ENCODE data around the gene CLEC2L.
A peak's percentile ranks its signal among the peaks of the same experiment; 100 is the strongest.

Gene CLEC2L

DNA sequence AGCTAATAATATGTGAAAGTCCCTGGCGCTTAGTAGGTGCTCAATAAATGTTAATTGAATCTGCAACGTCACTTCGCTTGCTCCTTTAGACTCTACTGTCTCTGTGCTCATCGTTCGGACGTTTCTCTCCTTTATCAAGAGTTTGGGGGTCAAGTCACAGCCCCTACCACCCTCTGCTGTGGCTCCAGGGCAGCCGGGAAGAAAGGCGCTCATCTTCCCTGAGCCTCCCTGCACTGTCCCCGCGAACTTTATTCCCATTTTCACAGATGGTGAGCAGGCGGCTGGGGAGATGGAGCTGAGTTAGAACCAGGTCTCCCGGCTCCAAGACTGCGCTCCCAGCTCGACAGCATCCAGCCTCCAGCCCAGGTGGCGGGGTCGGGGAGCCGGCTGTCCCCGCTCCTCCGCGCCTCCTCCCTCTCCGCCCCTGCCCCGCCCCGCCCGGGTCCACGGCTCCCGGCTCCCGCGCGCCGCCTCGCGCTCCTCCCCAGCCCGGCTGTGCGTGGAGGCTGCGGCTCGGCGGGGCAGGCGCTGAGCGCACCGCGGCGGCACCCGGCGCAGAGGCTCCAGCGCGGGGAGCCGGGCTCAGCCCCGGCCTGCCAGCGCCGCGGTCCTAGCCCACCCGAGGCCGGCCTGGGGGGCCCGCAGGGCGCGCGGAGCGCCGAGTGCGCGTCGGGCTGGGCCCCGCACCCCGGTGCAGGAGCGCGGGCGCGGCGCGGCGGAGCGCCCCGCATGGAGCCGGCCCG is at the start of gene CLEC2L:
TSS of gene CLEC2L (plus strand) at position 487 of the 743 bp plus-strand sequence. CDS start at position 730, 243 bp downstream.
- Mint-ChIP-seq H3K36me3 (ENCODE audit: low read depth) (no peaks in the 10 kb centered on the region), H3K27ac (no peak within 1 kb of the TSS), H3K9me3 (peaks cover 8% of the 10 kb centered on the region), H3K27me3 (peaks cover 63% of the 10 kb centered on the region), H3K4me3 (peak within 1 kb of the TSS; percentile 35), H3K4me1 (ENCODE audit: low read depth) (peaks cover 9% of the 10 kb centered on the region)
- intact Hi-C loops (cut with micrococcal nuclease) = no loop called here

DNA sequence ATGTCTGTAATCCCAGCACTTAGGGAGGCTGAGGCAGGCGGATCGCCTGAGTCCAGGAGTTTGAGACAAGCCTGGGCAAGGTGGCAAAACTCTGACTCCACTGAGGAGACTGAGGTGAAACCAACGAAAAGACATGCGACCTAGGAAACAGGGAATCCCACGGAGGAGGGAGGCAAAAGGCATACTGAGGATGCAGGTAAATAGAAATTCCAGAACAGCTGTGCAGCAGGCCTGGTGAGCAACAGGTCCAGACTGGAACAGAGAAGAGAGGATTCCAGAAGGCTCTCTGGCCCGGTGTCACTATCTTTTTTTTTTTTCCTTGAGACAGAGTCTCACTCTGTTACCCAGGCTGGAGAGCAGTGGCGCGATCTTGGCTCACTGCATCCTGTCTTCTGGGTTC is 47.3 kb upstream of the CLEC2L start:
- Mint-ChIP-seq H3K4me1 (ENCODE audit: low read depth) (no peaks in the 10 kb centered on the region), H3K27me3 (peaks cover 7% of the 10 kb centered on the region), H3K9me3 (peaks cover 11% of the 10 kb centered on the region), H3K4me3 (no peak overlapping the region), H3K27ac (no peak overlapping the region), H3K36me3 (ENCODE audit: low read depth) (no peaks in the 10 kb centered on the region)
- intact Hi-C loops (cut with micrococcal nuclease) = no loop called here

DNA sequence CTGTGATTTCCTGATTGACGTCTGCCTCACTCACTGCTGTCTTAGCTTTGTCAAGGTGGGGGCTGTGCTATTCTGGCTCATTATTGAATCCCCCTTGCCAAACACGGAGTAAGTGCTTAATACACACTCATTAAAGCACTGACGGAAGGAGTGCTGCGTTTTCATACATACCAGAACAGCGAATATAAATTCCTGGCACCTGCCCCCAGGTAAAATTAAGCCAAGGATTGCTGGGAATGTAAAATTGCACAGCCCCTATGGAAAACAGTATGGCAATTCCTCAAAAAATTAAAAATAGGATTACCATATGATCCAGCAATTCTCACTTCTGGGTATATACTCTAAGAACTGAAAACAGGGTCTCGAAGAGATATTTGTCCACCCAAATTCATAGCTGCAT is 46.6 kb upstream of the CLEC2L start:
- intact Hi-C loops (cut with micrococcal nuclease) = no loop called here
- Mint-ChIP-seq H3K36me3 (ENCODE audit: low read depth) (no peaks in the 10 kb centered on the region), H3K4me3 (no peak overlapping the region), H3K27me3 (peaks cover 14% of the 10 kb centered on the region), H3K9me3 (peaks cover 11% of the 10 kb centered on the region), H3K27ac (no peak overlapping the region), H3K4me1 (ENCODE audit: low read depth) (no peaks in the 10 kb centered on the region)

DNA sequence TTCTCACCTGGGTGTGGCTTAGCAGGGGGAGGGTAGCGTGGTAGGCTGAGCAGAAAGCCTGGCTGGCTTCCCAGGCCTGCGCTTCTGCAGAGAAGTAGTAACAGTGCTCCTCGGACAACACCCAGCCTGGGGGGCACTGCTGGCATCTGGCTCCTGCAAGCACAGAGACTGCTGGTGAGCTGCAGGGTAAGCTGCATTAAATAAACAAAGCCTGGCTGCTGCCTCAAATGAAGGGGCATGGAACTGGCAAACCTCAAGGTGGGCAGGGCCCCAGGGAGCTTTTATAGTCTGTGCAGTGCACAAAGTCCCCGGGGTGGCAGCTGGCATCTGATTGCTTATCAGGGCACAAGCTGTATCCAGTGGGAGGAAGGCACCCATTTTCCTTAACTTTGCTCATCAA is 43.9 kb upstream of the CLEC2L start:
- Mint-ChIP-seq H3K27me3 (peaks cover 37% of the 10 kb centered on the region), H3K9me3 (no peaks in the 10 kb centered on the region), H3K4me3 (no peak overlapping the region), H3K27ac (no peak overlapping the region), H3K4me1 (ENCODE audit: low read depth) (peaks cover 8% of the 10 kb centered on the region), H3K36me3 (ENCODE audit: low read depth) (no peaks in the 10 kb centered on the region)
- intact Hi-C loops (cut with micrococcal nuclease) = no loop called here

DNA sequence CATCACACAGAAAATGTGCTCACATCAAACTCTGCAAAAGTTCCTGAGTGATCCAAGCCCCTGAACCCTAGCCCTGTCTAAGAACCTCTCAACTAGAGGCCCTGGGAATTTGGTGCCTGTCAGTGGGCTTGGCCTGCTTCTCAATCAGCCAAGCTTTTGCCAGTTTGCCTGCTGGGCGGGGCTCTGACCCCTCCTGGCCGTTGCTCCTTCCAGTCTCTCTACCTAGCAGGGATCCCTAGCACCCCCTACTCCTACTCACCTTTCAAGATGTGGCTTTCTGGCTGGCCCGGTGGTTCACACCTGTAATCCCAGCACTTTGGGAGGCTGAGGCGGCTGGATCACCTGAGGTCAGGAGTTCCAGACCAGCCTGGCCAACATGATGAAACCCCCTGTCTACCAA is 42.1 kb upstream of the CLEC2L start:
- H3K27ac Mint-ChIP-seq = no peak overlapping the region
- peaks cover 8% of the 10 kb centered on the region for H3K4me1 Mint-ChIP-seq (ENCODE audit: low read depth)
- H3K36me3 Mint-ChIP-seq (ENCODE audit: low read depth) = no peaks in the 10 kb centered on the region
- H3K4me3 Mint-ChIP-seq = no peak overlapping the region
- intact Hi-C loops (cut with micrococcal nuclease) = no loop called here
- peaks cover 54% of the 10 kb centered on the region for H3K27me3 Mint-ChIP-seq
- H3K9me3 Mint-ChIP-seq = no peaks in the 10 kb centered on the region

DNA sequence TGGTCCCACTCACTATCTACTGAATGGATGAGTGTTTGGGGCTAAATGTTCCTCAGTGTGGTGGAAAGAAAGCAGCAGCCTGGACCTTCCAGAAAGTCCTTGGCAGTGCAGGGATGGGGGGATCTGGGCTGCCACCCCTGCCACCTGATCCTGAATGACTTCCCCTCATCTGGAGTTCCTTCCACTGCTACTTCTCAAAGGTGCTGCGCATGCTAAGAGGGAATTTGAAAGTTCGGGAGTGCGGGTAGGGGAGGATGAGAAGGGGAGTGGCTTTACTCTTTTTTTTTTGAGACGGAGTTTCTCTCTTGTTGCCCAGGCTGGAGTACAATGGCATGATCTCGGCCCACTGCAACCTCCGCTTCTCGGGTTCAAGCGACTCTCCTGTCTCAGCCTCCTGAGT is 41.4 kb upstream of the CLEC2L start:
- Mint-ChIP-seq H3K36me3 (ENCODE audit: low read depth) (no peaks in the 10 kb centered on the region), H3K4me1 (ENCODE audit: low read depth) (peaks cover 8% of the 10 kb centered on the region), H3K27me3 (peaks cover 58% of the 10 kb centered on the region), H3K9me3 (no peaks in the 10 kb centered on the region), H3K4me3 (no peak overlapping the region), H3K27ac (no peak overlapping the region)
- intact Hi-C loops (cut with micrococcal nuclease) = no loop called here

DNA sequence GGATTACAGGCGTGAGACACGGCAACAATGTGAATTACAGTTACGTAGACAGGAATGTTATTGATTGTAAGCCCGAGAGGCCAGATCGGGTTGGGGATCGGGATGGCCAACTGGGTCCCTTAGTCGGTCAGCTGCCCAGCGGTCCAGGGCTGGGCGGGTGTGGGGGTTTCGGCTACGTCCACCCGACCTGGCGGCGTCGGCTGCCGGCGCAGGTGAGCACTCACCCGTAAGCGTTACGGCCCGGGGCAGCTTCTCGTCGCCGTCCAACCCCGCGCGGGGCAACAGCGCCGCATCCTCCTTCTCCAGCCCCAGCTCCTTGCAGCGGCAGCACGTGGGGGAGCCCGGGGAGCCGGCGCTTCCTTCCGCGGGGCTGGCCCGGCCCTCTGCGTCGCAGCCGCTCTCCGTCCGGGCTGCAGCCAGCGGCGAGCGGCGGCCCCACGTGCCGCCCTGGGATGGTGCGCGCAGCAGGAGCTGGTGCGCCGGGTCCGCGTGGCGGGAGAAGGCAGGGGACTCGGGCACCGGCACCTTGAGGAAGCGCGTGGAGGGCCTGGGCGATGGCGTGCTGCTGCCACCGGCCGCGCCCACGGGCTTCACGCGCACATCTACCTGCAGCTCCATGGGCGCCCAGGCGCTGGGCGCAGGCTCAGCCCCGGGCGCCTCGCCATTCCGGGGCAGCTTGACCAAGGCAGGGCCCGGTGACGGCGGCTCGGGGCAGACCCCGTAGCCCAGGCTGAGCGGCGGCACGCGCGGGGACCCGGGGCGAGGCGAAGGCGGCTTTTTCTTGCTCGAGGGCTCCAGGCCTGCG is 40.6 kb upstream of the CLEC2L start:
- intact Hi-C loops (cut with micrococcal nuclease) = no loop called here
- peaks cover 8% of the 10 kb centered on the region for H3K4me1 Mint-ChIP-seq (ENCODE audit: low read depth)

DNA sequence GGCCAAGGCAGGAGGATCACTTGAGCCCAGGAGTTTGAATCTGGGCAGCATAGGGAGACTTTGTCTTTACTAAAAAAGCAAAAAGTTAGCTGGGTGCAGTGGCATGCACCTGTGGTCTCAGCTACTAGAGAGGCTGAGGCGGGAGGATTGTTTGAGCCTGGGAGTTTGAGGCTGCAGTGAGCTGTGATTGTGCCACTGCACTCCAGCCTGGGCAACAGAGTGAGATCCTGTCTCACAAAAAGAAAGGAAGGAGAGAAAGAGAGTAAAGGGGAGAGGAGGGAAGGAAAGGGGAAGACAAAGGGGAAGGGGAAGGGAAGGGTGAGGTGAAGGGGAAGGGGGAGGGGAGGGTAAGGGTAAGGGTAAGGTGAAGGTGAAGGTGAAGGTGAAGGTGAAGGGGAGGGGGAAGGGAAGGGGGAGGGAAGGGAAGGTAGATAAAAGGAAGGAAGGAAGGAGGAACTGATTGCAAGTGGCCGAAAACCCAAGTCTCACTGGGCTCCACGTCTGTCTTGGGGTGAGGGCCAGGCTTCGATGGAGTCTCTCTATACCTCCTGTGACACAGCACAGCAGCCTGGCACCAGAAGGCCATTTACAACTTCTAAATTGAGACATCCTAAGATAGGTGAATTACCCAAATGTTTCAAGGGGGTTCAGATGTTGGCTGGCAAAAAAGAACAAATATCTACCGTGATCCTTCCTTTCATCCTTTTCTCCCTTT is 36.0 kb upstream of the CLEC2L start:
- Mint-ChIP-seq H3K27ac (no peak overlapping the region), H3K9me3 (peaks cover 14% of the 10 kb centered on the region), H3K36me3 (ENCODE audit: low read depth) (no peaks in the 10 kb centered on the region), H3K27me3 (peaks cover 68% of the 10 kb centered on the region), H3K4me1 (ENCODE audit: low read depth) (peaks cover 8% of the 10 kb centered on the region), H3K4me3 (no peak overlapping the region)
- intact Hi-C loops (cut with micrococcal nuclease) = no loop called here

More for the DNA sequence above, 40.6 kb upstream of the CLEC2L start:
- peaks cover 64% of the 10 kb centered on the region for H3K27me3 Mint-ChIP-seq
- no peaks in the 10 kb centered on the region for H3K36me3 Mint-ChIP-seq (ENCODE audit: low read depth)
- H3K9me3 Mint-ChIP-seq = no peaks in the 10 kb centered on the region
- H3K27ac Mint-ChIP-seq = no peak overlapping the region
- H3K4me3 Mint-ChIP-seq = peak overlapping the region; percentile 51

DNA sequence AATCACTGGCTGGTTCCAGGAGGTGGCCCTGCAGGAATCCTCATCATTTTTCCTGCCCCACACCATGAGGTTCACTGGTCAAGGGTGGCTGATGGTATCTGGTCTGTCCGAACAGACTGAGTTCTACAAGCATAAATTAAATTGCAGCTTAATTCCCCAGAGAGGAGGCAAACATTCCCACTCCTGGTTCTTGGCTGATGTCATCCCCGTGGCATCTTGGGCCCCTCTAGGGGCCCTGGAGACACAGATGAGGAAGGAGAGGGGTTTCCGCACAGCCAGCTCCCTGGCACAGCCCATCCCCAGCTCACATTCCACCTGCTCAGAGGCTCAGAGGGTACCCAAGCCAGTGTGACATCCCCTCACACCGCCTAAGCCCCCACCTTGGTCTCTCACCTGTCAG is 34.7 kb upstream of the CLEC2L start:
- H3K36me3 Mint-ChIP-seq (ENCODE audit: low read depth) = no peaks in the 10 kb centered on the region
- H3K4me1 Mint-ChIP-seq (ENCODE audit: low read depth) = peaks cover 4% of the 10 kb centered on the region
- no peak overlapping the region for H3K4me3 Mint-ChIP-seq
- intact Hi-C loops (cut with micrococcal nuclease) = no loop called here
- no peak overlapping the region for H3K27ac Mint-ChIP-seq
- H3K9me3 Mint-ChIP-seq = peaks cover 22% of the 10 kb centered on the region
- peaks cover 58% of the 10 kb centered on the region for H3K27me3 Mint-ChIP-seq

DNA sequence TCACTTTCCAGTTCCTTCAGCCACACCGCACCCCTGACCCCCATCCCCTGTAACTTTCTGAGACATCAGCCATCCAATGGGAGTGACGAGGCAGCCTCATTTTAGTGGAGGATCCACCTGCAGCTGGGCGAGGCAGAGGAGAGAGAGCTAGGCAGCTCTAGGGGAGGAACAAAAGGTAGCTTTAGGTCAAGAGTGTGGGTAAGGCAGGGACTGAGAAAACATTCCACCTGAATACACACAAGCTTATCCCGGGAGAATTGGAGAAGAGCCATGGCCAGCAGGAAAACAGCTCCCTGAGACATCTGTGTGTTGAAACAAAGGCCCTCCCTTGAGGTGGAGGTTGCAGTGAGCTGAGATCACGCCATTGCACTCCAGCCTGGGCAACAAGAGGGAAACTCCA is 33.4 kb upstream of the CLEC2L start:
- peaks cover 46% of the 10 kb centered on the region for H3K27me3 Mint-ChIP-seq
- H3K4me3 Mint-ChIP-seq = no peak overlapping the region
- no peak overlapping the region for H3K27ac Mint-ChIP-seq
- no peaks in the 10 kb centered on the region for H3K36me3 Mint-ChIP-seq (ENCODE audit: low read depth)
- intact Hi-C loops (cut with micrococcal nuclease) = no loop called here
- peaks cover 10% of the 10 kb centered on the region for H3K4me1 Mint-ChIP-seq (ENCODE audit: low read depth)
- peaks cover 22% of the 10 kb centered on the region for H3K9me3 Mint-ChIP-seq

DNA sequence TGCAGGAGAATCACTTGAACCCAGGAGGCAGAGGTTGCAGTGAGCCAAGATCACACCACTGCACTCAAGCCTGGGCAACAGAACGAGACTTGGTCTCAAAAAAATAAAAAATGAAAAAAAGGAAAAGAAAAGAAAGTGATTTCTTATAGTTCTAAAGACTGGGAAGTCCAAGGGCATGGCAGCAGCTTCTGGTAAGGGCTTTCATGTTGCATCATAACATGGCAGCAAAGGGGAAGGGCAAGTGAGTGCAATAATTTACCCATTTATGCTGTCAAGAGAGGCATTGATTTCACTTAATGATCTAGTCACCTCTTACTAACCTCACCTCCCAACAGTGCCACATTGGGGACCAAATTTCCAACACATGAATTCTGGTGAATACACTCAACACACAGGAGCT is 31.2 kb upstream of the CLEC2L start:
- no peak overlapping the region for H3K27ac Mint-ChIP-seq
- peaks cover 22% of the 10 kb centered on the region for H3K9me3 Mint-ChIP-seq
- peaks cover 23% of the 10 kb centered on the region for H3K4me1 Mint-ChIP-seq (ENCODE audit: low read depth)
- no peak overlapping the region for H3K4me3 Mint-ChIP-seq
- no peaks in the 10 kb centered on the region for H3K36me3 Mint-ChIP-seq (ENCODE audit: low read depth)
- peaks cover 33% of the 10 kb centered on the region for H3K27me3 Mint-ChIP-seq
- intact Hi-C loops (cut with micrococcal nuclease) = no loop called here

DNA sequence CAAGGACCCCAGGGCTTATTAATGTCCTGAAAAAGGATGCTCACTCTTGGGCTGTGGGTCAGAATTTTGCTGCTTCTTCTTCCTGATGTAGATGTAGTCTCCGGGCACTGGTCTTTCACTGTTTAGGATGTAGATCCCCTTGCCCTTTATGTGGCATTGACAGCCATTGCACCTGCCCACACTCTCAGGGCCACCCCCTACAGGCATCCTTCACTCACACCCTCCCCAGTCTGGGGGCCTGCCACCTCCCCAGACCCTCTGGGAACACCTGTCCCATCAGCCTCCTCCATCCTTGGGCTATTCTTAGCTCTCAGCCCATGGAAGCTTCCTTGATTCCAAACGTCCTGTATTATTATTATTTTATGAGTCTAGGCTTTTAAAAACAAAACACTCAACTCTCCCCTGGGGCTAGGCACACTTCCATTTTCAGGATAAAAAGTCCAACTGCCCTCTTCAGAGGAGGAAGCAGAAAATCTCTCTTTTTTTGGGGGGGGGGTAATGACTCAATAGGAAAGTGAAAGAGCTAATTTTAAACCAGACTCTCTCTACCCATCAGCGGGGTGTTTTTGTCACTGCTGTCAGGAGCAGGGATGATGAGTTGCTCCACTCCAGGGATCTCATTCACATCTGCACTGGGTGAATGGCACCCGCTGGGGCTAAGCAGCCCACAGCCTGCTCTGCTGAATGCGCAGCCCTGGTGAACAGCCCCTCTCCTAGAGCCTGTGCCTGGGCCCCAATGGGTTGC is 28.5 kb upstream of the CLEC2L start:
- Mint-ChIP-seq H3K4me3 (no peak overlapping the region), H3K27me3 (peaks cover 30% of the 10 kb centered on the region), H3K9me3 (peaks cover 22% of the 10 kb centered on the region), H3K4me1 (ENCODE audit: low read depth) (peaks cover 28% of the 10 kb centered on the region), H3K27ac (peak overlapping the region; percentile 21), H3K36me3 (ENCODE audit: low read depth) (no peaks in the 10 kb centered on the region)
- intact Hi-C loops (cut with micrococcal nuclease) = no loop called here

DNA sequence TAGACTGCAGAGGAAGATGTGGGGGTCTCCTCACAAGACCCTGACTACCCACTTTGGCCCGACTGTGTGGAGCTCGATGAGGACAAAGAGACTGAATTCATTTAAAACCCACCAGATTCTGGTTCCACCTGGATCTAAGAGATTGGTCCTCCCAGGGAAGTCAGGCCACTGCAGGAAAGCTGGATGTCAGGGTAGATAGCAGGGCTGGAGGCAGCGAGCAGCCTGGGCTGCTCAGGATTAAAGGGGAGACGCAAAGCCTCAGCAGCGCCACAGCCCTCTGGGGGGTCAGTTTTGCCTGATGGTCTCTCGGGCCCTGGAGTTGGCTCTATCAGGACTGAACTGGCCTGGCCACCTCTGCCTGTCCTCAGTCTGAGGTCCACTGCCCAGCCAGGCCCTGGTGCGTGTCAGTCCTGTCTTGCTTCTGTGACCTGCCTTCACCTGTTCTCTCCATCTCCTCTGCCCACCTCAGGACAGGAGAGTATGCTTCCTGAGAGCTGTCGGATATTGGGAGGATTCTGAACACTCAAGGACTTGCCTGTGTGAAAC is 27.8 kb upstream of the CLEC2L start:
- intact Hi-C loops (cut with micrococcal nuclease) = no loop called here
- Mint-ChIP-seq H3K9me3 (peaks cover 22% of the 10 kb centered on the region), H3K36me3 (ENCODE audit: low read depth) (no peaks in the 10 kb centered on the region), H3K4me1 (ENCODE audit: low read depth) (peaks cover 31% of the 10 kb centered on the region), H3K27ac (peak overlapping the region; percentile 21), H3K4me3 (no peak overlapping the region), H3K27me3 (peaks cover 26% of the 10 kb centered on the region)
